ENCODE data around the gene PEDS1.
"Not testable (repeated sequence)": the region's sequence is repeated elsewhere in the genome, so short reads cannot be mapped to it uniquely, and the experiment has no call there.

Gene PEDS1

GRCh38 chr20:50153500-50154377, at the start of gene PEDS1:
Gene PEDS1, minus strand, starts transcription at chr20:50153723. Its CDS starts 86 bp downstream, at chr20:50153637.
- peak; percentile 64 to 78 (median 75) for DNase-seq

- DNase-seq = no peak
These were observed 49.2 kb upstream of the PEDS1 start for GRCh38 chr20:50202677-50203076.

DNA sequence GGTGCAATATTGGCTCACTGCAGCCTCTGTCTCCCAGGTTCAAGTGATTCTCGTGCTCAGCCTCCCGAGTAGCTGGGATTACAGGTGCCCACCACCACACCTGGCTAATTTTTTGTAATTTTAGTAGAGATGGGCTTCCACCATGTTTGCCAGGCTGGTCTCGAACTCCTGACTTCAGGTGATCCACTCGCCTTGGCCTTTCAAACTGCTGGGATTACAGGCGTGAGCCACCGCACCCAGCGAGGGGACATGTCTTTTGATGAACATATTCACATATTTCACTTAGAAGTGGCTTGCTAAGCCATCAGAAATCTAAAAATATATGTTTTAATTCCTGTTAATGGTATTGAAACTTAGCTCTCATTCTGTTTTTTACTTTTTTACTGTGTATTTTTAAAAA, 48.2 kb upstream of the PEDS1 start:
- not testable (repeated sequence) for DNase-seq

GRCh38 chr20:50200482-50201104, 47.1 kb upstream of the PEDS1 start:
- DNase-seq = no peak

DNA sequence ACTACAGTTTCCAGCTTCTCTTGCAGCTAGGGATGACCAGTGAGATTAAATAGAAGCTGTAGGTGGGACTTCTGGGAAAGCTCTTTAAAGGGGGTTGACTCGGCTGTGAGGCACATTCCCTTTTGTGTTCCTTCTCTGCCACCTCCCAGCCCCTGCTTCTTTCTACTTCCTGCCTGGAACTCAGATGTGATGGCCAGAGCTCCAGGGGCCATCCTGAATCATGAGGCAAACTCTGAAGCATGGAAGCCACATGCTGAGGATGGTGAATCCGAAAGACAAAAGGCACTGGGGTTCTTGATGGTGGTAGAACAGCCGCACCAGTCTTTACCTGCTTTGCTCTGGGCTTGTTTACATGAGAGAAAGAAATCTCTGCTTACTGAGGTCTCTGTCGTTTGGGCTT, 46.2 kb upstream of the PEDS1 start:
- no peak for DNase-seq

- no peak for DNase-seq
These were observed 45.2 kb upstream of the PEDS1 start for GRCh38 chr20:50198716-50199115.

DNA sequence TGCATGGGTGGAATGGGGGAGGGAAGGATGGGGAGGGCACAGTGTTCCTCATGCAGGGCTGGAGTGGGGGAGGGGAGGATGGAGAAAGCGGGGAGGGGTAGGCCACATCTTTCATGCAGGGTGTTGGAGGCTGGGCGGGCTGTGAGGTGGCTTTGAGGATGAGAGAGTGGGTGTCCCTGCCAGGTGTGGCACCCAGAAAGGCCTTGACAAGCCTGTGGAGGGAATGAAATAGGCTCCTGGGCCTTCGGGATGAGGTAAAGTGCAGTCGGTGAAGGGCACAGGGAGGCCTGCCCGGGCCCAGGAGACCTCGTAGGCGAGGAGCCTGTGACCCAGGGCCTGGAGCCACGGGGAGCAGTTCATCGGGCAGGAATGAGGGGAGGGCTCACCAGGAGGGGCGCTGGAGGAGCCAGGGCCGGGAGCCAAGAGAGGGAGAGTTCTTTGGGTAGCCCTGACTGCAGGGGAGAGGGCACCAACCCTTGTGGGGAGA, 44.7 kb upstream of the PEDS1 start:
- no peak for DNase-seq

DNA sequence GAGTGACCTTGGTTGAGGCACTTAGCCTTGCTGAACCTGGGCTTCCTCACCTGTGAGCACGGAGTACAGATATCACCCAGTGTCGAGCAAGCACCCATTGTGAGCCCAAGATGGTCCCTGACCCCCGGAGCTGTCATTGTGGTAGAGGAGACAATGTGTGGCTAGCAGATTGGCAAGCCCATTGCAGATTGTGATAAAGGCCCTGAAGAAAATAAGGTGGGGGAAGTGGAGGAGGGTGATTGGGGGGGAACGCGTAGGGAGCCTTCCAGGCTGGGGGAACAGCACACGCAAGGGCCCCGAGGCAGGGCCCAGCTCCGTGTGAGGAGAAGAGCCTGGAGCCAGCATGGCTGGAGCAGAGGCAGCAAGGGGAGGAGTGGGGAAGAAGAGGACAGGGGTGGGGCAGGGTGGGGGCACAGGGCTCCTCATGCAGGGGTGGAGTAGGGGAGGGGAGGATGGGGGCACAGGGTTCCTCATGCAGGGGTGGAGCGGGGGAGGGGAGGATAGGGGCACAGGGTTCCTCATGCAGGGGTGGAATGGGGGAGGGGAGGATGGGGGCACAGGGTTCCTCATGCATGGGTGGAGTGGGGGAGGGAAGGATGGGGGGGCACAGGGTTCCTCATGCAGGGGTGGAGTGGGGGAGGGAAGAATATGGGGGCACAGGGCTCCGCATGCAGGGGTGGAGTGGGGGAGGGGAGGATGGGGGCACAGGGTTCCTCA, 44.1 kb upstream of the PEDS1 start:
- DNase-seq = no peak

DNA sequence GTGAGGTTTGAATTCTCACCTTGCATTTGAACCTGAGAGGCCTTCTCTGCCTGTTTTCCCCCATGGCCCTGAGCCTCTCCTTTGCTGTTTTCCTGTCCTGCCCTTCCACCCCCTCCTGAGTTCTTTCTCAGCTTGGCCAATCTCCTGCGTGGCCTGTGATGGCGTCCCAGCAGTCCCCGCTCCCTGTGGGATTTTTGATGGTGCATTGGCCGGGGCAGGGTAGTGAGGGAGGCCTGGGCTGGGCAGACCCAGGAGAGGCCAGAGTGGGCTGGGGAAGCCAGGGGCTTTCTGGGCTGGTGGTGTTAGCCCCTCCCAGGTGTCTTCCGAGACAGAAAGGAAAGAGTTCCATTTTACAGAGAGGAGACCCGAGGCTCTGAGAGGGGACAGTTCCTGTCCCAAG, 43.4 kb upstream of the PEDS1 start:
- DNase-seq = no peak

GRCh38 chr20:50196248-50196647, 42.7 kb upstream of the PEDS1 start:
- no peak for DNase-seq

- no peak for DNase-seq
These were observed 42.1 kb upstream of the PEDS1 start for GRCh38 chr20:50195524-50196120.

DNA sequence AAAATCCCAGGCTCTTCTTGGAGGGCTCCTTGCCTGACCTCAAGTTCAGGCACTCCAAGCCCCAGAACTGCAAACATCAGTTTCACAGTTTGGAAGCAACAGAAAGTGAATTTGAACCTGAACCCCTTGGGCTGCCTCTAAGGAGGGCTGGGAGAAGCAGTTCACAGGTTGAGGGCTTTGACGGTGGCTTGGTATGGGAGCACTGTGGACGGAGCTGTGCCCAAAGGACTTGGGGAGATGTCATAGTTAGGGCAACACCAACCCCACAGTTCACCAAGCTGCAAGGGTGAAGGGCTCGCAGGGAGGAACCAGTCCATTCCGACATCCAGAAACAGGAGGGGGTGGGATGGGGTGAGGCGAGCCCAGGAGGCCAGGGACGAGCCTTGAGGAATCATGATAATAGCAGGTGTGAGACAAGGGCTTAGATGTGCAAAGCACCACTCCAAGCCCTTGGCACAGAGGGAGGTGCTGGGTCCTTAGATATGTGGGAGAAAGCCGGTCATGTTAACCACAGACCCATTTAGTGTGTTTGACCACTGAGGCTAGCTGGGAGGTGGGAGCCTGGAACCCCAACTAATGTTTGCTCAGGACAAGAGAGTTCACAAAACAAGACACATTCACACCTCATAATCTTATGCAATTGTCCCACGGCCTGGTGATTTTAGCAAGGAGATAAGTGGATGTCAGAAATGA, 41.5 kb upstream of the PEDS1 start:
- no peak for DNase-seq

DNA sequence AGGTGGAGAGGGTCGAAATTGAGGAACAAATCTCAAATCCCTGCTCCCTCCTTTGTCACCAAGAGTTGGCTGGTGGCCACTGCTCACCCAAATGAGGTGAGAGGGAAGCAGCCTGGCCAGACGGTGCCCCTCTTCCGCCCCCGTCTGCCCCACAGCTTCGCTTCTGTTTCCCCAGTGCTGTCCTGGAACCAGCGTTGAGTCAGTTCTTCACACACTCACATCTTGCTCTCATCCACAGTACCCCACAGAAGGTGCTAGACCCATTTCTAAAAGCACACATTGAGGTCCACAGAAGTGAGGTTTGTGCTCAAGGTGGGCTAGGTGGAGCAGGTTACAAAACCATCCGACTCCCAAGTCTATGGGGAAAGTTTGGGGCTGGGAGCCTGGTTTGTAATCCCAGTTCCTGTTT, 40.9 kb upstream of the PEDS1 start:
- DNase-seq = no peak

- no peak for DNase-seq
These were observed 40.4 kb upstream of the PEDS1 start for GRCh38 chr20:50193836-50194421.

GRCh38 chr20:50193199-50193835, 39.8 kb upstream of the PEDS1 start:
- no peak for DNase-seq

- peak in 3 of 6 experiments; percentile 59 to 67 (median 65) for DNase-seq
These were observed 39.1 kb upstream of the PEDS1 start for GRCh38 chr20:50192364-50193198.

- DNase-seq = peak; percentile 47 to 81 (median 71)
These were observed 38.2 kb upstream of the PEDS1 start for GRCh38 chr20:50191544-50192363.

GRCh38 chr20:50191065-50191543, 37.6 kb upstream of the PEDS1 start:
- DNase-seq = peak in 5 of 6 experiments; percentile 40 to 79 (median 59)

All from stimulated activated naive CD4-positive, alpha-beta T cell (primary cell).